T-helper 17 cell (primary cell): ENCODE results near the gene TSPAN18. TPM values are rescaled to one million over a fixed set of nuclear protein-coding genes. Genes with fewer than 3 reads are reported as not detected.
"Not testable (repeated sequence)": the region's sequence is repeated elsewhere in the genome, so short reads cannot be mapped to it uniquely, and the experiment has no call there.

Experiments
- ATAC-seq: fragments of 150-1000 bp; cut with Tn5 transposase; 2 replicates; pipeline ENCODE4 v1.10.0; 2021; ENCODE audit warnings: mild to moderate bottlenecking, moderate library complexity
- DNase-seq, 3 donors: peaks; one replicate each; pipeline versions ENCODE4 v3.0.0 to v3.0.0-alpha.2; 2020 to 2021
- H3K9me3 ChIP-seq: one replicate; pipeline ENCODE4 v1.7.0; 2013; ENCODE audit warnings: low read length, mild to moderate bottlenecking; ENCODE audit not compliant: control insufficient read depth, poor library complexity, severe bottlenecking
- H3K27ac Mint-ChIP-seq: one replicate; pipeline ENCODE4 v1.8.0; 2022; ENCODE audit warnings: mild to moderate bottlenecking, moderate library complexity, mixed read lengths
- H3K27me3 Mint-ChIP-seq: one replicate; pipeline ENCODE4 v1.8.0; 2022; ENCODE audit warnings: mixed read lengths
- H3K36me3 Mint-ChIP-seq: one replicate; pipeline ENCODE4 v1.8.0; 2022; ENCODE audit warnings: low read depth, mixed read lengths
- H3K4me1 Mint-ChIP-seq: one replicate; pipeline ENCODE4 v1.8.0; 2022; ENCODE audit warnings: mild to moderate bottlenecking, mixed read lengths
- H3K4me3 Mint-ChIP-seq: one replicate; pipeline ENCODE4 v1.8.0; 2022; ENCODE audit warnings: mild to moderate bottlenecking, moderate library complexity, mixed read lengths
- total RNA-seq, 4 donors: library from RNA in 2 of 4; stranded (reverse) in 2 of 4; gene quantifications; one replicate each; pipeline ENCODE4 v1.2.3 and lab custom pipeline; 2022 to 2026

Gene TSPAN18
- total RNA-seq, 2 donors from 2014 or later = 79.8 to 93.2 TPM

- no peak for DNase-seq
- no peaks in the 10 kb centered on the region for H3K27me3 Mint-ChIP-seq
- peaks cover 9% of the 10 kb centered on the region for H3K4me1 Mint-ChIP-seq
- H3K36me3 Mint-ChIP-seq = peaks cover 2% of the 10 kb centered on the region
- no peaks in the 10 kb centered on the region for H3K9me3 ChIP-seq
- peak overlapping the region; percentile 67 for H3K27ac Mint-ChIP-seq
- no peak overlapping the region for H3K4me3 Mint-ChIP-seq
- no peak for ATAC-seq
Observed at GRCh38 chr11:44870181-44870580, 143.4 kb downstream of the TSPAN18 start.

- H3K9me3 ChIP-seq = no peaks in the 10 kb centered on the region
- Mint-ChIP-seq H3K27ac (no peak overlapping the region), H3K4me1 (peaks cover 9% of the 10 kb centered on the region), H3K27me3 (no peaks in the 10 kb centered on the region), H3K36me3 (peaks cover 2% of the 10 kb centered on the region), H3K4me3 (no peak overlapping the region)
- ATAC-seq (no peak), DNase-seq (no peak)
Observed at GRCh38 chr11:44870615-44871176, 143.9 kb downstream of the TSPAN18 start.

- not testable (repeated sequence) for H3K36me3 Mint-ChIP-seq, H3K9me3 ChIP-seq, H3K27ac Mint-ChIP-seq, H3K27me3 Mint-ChIP-seq, ATAC-seq, DNase-seq, H3K4me3 Mint-ChIP-seq, H3K4me1 Mint-ChIP-seq
Observed at GRCh38 chr11:44871682-44872081, 144.9 kb downstream of the TSPAN18 start.

- Mint-ChIP-seq H3K4me3 (no peak overlapping the region), H3K27me3 (no peaks in the 10 kb centered on the region), H3K36me3 (peaks cover 2% of the 10 kb centered on the region), H3K4me1 (peaks cover 8% of the 10 kb centered on the region), H3K27ac (no peak overlapping the region)
- no peaks in the 10 kb centered on the region for H3K9me3 ChIP-seq
- DNase-seq = no peak
- no peak for ATAC-seq
Observed at GRCh38 chr11:44872556-44872955, 145.8 kb downstream of the TSPAN18 start.

GRCh38 chr11:44873537-44873936 is 146.8 kb downstream of the TSPAN18 start:
- Mint-ChIP-seq H3K27ac (peak overlapping the region; percentile 29), H3K27me3 (no peaks in the 10 kb centered on the region), H3K36me3 (peaks cover 2% of the 10 kb centered on the region), H3K4me3 (no peak overlapping the region), H3K4me1 (no peaks in the 10 kb centered on the region)
- ATAC-seq = no peak
- H3K9me3 ChIP-seq = no peaks in the 10 kb centered on the region
- DNase-seq = no peak

- Mint-ChIP-seq H3K4me3 (no peak overlapping the region), H3K36me3 (peaks cover 2% of the 10 kb centered on the region), H3K27me3 (no peaks in the 10 kb centered on the region), H3K27ac (no peak overlapping the region), H3K4me1 (no peaks in the 10 kb centered on the region)
- DNase-seq (no peak), ATAC-seq (no peak)
- H3K9me3 ChIP-seq = no peaks in the 10 kb centered on the region
Observed at GRCh38 chr11:44874284-44874683, 147.5 kb downstream of the TSPAN18 start.

GRCh38 chr11:44875037-44875436 is 148.3 kb downstream of the TSPAN18 start:
- DNase-seq (no peak), ATAC-seq (no peak)

GRCh38 chr11:44876194-44876723 is 149.5 kb downstream of the TSPAN18 start:
- Mint-ChIP-seq H3K27ac (peak overlapping the region; percentile 14), H3K27me3 (no peaks in the 10 kb centered on the region), H3K4me3 (no peak overlapping the region), H3K4me1 (no peaks in the 10 kb centered on the region), H3K36me3 (no peaks in the 10 kb centered on the region)
- ATAC-seq (no peak), DNase-seq (no peak)
- no peaks in the 10 kb centered on the region for H3K9me3 ChIP-seq

More at GRCh38 chr11:44875037-44875436, 148.3 kb downstream of the TSPAN18 start:
- Mint-ChIP-seq H3K4me1 (no peaks in the 10 kb centered on the region), H3K36me3 (peaks cover 1% of the 10 kb centered on the region), H3K4me3 (no peak overlapping the region), H3K27me3 (no peaks in the 10 kb centered on the region), H3K27ac (no peak overlapping the region)
- no peaks in the 10 kb centered on the region for H3K9me3 ChIP-seq

GRCh38 chr11:44876906-44877305 is 150.1 kb downstream of the TSPAN18 start:
- DNase-seq (no peak), ATAC-seq (no peak)
- Mint-ChIP-seq H3K36me3 (no peaks in the 10 kb centered on the region), H3K4me3 (no peak overlapping the region), H3K27ac (no peak overlapping the region), H3K4me1 (peaks cover 2% of the 10 kb centered on the region), H3K27me3 (no peaks in the 10 kb centered on the region)
- no peaks in the 10 kb centered on the region for H3K9me3 ChIP-seq

- H3K9me3 ChIP-seq = no peaks in the 10 kb centered on the region
- H3K36me3 Mint-ChIP-seq = no peaks in the 10 kb centered on the region
- ATAC-seq = no peak
- H3K27ac Mint-ChIP-seq = no peak overlapping the region
- DNase-seq = no peak
- H3K4me3 Mint-ChIP-seq = no peak overlapping the region
- peaks cover 2% of the 10 kb centered on the region for H3K4me1 Mint-ChIP-seq
- no peaks in the 10 kb centered on the region for H3K27me3 Mint-ChIP-seq
Observed at GRCh38 chr11:44877571-44878497, 151.1 kb downstream of the TSPAN18 start.

GRCh38 chr11:44878711-44879110 is 151.9 kb downstream of the TSPAN18 start:
- DNase-seq (no peak), ATAC-seq (no peak)
- Mint-ChIP-seq H3K4me3 (no peak overlapping the region), H3K36me3 (no peaks in the 10 kb centered on the region), H3K27ac (no peak overlapping the region), H3K4me1 (peaks cover 7% of the 10 kb centered on the region), H3K27me3 (no peaks in the 10 kb centered on the region)
- no peaks in the 10 kb centered on the region for H3K9me3 ChIP-seq

GRCh38 chr11:44879432-44879831 is 152.7 kb downstream of the TSPAN18 start:
- H3K36me3 Mint-ChIP-seq = no peaks in the 10 kb centered on the region
- H3K27me3 Mint-ChIP-seq = no peaks in the 10 kb centered on the region
- H3K9me3 ChIP-seq = no peaks in the 10 kb centered on the region
- H3K4me1 Mint-ChIP-seq = peaks cover 8% of the 10 kb centered on the region
- no peak for ATAC-seq
- no peak overlapping the region for H3K27ac Mint-ChIP-seq
- DNase-seq = no peak
- no peak overlapping the region for H3K4me3 Mint-ChIP-seq

- peaks cover 9% of the 10 kb centered on the region for H3K4me1 Mint-ChIP-seq
- ATAC-seq (no peak), DNase-seq (no peak)
- H3K36me3 Mint-ChIP-seq = no peaks in the 10 kb centered on the region
- H3K27ac Mint-ChIP-seq = no peak overlapping the region
- no peaks in the 10 kb centered on the region for H3K27me3 Mint-ChIP-seq
- H3K4me3 Mint-ChIP-seq = no peak overlapping the region
- H3K9me3 ChIP-seq = no peaks in the 10 kb centered on the region
Observed at GRCh38 chr11:44880511-44880910, 153.7 kb downstream of the TSPAN18 start.
